Nephron progenitor cell (in vitro differentiated cells): ENCODE results near the gene HNRNPLL.
A peak's percentile ranks its signal among the peaks of the same experiment; 100 is the strongest.

Experiments
- DNase-seq: peaks from one replicate; pipeline ENCODE4 v3.0.0; 2021
- H3K27ac Mint-ChIP-seq: 2 replicates; pipeline ENCODE4 v1.8.0; 2021; ENCODE audit warnings: mild to moderate bottlenecking, moderate library complexity, mixed read lengths
- H3K27me3 Mint-ChIP-seq: 2 replicates; pipeline ENCODE4 v1.8.0; 2021; ENCODE audit warnings: mild to moderate bottlenecking, low read depth, mixed read lengths; ENCODE audit not compliant: poor library complexity
- H3K36me3 Mint-ChIP-seq: 2 replicates; pipeline ENCODE4 v1.8.0; 2021; ENCODE audit warnings: low read depth, mixed read lengths
- H3K4me1 Mint-ChIP-seq: 2 replicates; pipeline ENCODE4 v1.8.0; 2021; ENCODE audit warnings: mixed read lengths
- H3K4me3 Mint-ChIP-seq: 2 replicates; pipeline ENCODE4 v1.8.0; 2021; ENCODE audit warnings: mild to moderate bottlenecking, moderate library complexity, mixed read lengths
- H3K9me3 Mint-ChIP-seq: 2 replicates; pipeline ENCODE4 v1.8.0; 2021; ENCODE audit warnings: mild to moderate bottlenecking, moderate library complexity, mixed read lengths
- TF ChIP-seq, protein P1 (sequence below): fragments of 200-600 bp; sonication (generic); IDR thresholded peaks from 2 replicates; pipeline ENCODE4 v1.5.0; 2021; ENCODE audit warnings: antibody characterized with exemption

HNRNPLL gene

DNA sequence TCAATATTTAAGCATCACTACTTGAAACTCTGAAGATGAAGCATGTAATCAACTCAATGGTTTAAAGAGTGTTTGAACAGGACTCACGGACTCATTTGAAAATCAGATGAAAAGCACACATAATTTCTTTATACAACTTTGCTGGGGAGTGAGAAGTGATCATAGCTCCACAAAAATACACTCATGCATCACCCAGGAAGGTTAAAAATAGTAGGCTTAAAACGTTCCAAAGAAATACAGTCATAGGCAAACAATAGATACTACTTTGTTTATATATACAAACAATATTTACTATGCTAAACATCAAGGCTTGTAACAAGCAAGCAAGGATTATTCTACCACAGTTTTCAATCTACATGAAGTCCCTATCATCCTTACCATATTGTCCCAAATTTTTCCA, 11.6 kb downstream of the HNRNPLL start:
- Mint-ChIP-seq H3K4me3 (no peak overlapping the region), H3K9me3 (no peaks in the 10 kb centered on the region), H3K27me3 (no peaks in the 10 kb centered on the region), H3K27ac (peak overlapping the region; percentile 71), H3K36me3 (peaks cover 75% of the 10 kb centered on the region), H3K4me1 (peaks cover 9% of the 10 kb centered on the region)
- no peak for DNase-seq
- TF ChIP-seq, protein P1, sequence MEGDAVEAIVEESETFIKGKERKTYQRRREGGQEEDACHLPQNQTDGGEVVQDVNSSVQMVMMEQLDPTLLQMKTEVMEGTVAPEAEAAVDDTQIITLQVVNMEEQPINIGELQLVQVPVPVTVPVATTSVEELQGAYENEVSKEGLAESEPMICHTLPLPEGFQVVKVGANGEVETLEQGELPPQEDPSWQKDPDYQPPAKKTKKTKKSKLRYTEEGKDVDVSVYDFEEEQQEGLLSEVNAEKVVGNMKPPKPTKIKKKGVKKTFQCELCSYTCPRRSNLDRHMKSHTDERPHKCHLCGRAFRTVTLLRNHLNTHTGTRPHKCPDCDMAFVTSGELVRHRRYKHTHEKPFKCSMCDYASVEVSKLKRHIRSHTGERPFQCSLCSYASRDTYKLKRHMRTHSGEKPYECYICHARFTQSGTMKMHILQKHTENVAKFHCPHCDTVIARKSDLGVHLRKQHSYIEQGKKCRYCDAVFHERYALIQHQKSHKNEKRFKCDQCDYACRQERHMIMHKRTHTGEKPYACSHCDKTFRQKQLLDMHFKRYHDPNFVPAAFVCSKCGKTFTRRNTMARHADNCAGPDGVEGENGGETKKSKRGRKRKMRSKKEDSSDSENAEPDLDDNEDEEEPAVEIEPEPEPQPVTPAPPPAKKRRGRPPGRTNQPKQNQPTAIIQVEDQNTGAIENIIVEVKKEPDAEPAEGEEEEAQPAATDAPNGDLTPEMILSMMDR, result no peak

DNA sequence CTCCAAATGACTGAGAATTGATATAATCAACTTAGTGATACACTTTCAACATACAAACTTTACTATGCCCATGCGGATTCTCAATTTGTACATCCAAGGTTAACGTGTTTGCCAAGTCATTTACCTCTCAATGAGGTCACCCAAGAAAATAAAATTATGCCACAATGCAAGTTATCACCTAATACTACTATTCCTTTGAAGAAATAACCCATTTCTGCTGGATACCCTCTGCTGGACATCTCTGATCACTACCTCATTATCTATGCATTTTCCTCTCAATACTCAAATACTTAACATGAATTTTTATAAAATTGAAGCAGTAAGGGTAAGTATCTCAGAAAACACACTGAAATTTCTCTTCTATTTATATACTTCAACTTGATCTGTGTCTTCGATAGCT, 12.7 kb downstream of the HNRNPLL start:
- no peaks in the 10 kb centered on the region for H3K9me3 Mint-ChIP-seq
- H3K4me3 Mint-ChIP-seq, result no peak overlapping the region
- H3K36me3 Mint-ChIP-seq, result peaks cover 75% of the 10 kb centered on the region
- H3K27ac Mint-ChIP-seq, result no peak overlapping the region
- TF ChIP-seq, protein P1, result peak; percentile 14
- H3K4me1 Mint-ChIP-seq, result peaks cover 5% of the 10 kb centered on the region
- H3K27me3 Mint-ChIP-seq, result no peaks in the 10 kb centered on the region
- DNase-seq, result no peak

DNA sequence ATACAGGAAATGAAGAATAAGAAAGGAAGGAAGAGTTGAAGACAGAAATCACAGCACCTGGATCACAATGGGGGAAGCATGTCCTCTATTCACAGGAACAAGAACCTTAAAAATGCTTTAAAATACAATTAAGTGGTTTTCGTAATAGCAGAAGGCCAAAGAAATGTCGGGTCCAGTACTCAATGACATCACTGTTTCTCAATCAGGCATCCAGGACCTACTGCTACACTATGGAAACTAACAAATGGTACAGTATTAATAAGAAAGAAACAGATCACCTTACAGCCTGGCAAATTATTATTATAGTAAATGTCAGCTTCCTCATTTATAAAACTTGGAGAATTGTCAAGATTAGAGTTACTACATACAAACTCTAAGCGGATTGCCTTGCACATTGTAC, 15.8 kb downstream of the HNRNPLL start:
- no peak for DNase-seq
- H3K36me3 Mint-ChIP-seq, result peaks cover 87% of the 10 kb centered on the region
- H3K4me1 Mint-ChIP-seq, result no peaks in the 10 kb centered on the region
- no peak overlapping the region for H3K4me3 Mint-ChIP-seq
- H3K27ac Mint-ChIP-seq, result peak overlapping the region; percentile 53
- H3K9me3 Mint-ChIP-seq, result no peaks in the 10 kb centered on the region
- H3K27me3 Mint-ChIP-seq, result no peaks in the 10 kb centered on the region
- TF ChIP-seq, protein P1, result no peak

DNA sequence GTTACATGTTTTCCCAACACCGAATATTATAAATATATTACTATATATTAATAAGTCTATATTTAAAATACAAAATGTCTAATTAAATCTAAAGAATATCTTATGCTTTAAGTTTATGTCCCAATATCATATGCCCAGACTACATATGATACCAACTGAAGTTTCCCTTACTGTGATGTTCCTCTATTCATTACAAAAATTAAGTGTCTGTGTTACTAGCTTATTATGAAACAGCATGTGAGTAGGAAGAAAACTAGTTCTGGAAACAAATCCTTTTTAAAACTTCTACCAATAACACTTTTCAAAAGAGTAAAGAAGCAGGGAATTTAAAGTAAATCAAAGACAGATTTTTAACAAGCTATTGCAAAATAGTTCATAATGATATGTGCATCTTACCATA, 17.8 kb downstream of the HNRNPLL start:
- Mint-ChIP-seq H3K36me3 (peaks cover 85% of the 10 kb centered on the region), H3K4me1 (no peaks in the 10 kb centered on the region), H3K9me3 (no peaks in the 10 kb centered on the region), H3K4me3 (no peak overlapping the region), H3K27ac (no peak overlapping the region), H3K27me3 (no peaks in the 10 kb centered on the region)
- DNase-seq, result no peak
- TF ChIP-seq, protein P1, result no peak

DNA sequence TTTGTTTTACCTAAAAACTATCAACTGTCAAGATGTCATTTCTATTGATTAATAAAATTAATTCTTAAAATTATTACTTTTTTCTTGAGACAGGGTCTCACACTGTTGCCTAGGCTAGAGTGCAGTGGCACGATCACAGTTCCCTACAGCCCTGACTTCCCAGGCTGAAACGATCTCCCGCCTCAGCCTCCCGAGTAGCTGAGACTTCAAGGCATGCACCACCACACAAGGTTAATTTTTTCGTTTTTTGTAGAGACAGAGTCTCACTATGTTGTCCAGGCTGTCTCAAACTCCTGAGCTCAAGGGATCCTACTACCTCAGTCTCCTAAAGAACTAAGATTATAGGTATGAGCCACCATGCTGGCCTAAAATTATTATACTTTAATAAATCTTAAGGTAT, 18.7 kb downstream of the HNRNPLL start:
- H3K4me1 Mint-ChIP-seq, result no peaks in the 10 kb centered on the region
- no peak for DNase-seq
- no peak overlapping the region for H3K27ac Mint-ChIP-seq
- no peaks in the 10 kb centered on the region for H3K27me3 Mint-ChIP-seq
- TF ChIP-seq, protein P1, result no peak
- H3K9me3 Mint-ChIP-seq, result no peaks in the 10 kb centered on the region
- no peak overlapping the region for H3K4me3 Mint-ChIP-seq
- H3K36me3 Mint-ChIP-seq, result peaks cover 77% of the 10 kb centered on the region

DNA sequence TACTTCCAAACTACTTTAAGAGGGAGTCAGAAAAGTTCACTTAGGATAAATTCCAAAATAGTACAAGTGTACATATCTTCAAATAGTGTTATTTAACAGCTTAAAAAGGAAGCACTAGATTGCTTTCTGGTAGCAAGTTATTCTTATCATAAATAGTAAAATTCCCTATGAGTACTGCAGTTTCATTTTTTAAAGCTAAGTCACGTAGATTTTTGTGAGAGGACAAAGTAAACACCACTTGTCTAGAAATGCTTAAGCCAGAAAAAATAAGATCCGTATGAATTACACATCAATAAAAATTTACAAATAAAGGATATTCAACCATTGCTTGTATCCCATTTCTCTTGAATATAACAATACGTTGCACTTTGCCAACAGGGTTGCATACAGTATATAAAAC, 19.2 kb downstream of the HNRNPLL start:
- DNase-seq, result no peak
- Mint-ChIP-seq H3K4me1 (no peaks in the 10 kb centered on the region), H3K27ac (no peak overlapping the region), H3K27me3 (no peaks in the 10 kb centered on the region), H3K9me3 (no peaks in the 10 kb centered on the region), H3K36me3 (peaks cover 76% of the 10 kb centered on the region), H3K4me3 (no peak overlapping the region)
- TF ChIP-seq, protein P1, result no peak
